DND-41 (cell line): ENCODE data around the gene CELF6.

Experiments used
- ATAC-seq: fragments of 200-7000 bp; cut with Tn5 transposase; 3 replicates; pipeline ENCODE4 v1.9.1; 2021; ENCODE audit warnings: low read depth; ENCODE audit not compliant: insufficient read depth
- DNase-seq: peaks from one replicate; pipeline ENCODE4 v3.0.0-alpha.2; 2020
- H2AFZ ChIP-seq: 2 replicates; pipeline ENCODE4 v1.6.0; 2012; ENCODE audit warnings: low read depth, low read length
- H3K27ac ChIP-seq: 2 replicates; pipeline ENCODE4 v1.5.1; 2012; ENCODE audit warnings: low read length, inconsistent platforms
- H3K27me3 ChIP-seq: fragments of 200-600 bp; sonication (generic); 2 replicates; pipeline ENCODE4 v1.6.0; 2012; ENCODE audit warnings: low read length, mild to moderate bottlenecking, inconsistent platforms; ENCODE audit not compliant: insufficient read depth, poor library complexity
- H3K36me3 ChIP-seq: 2 replicates; pipeline ENCODE4 v1.5.1; 2012; ENCODE audit warnings: low read length, inconsistent platforms; ENCODE audit not compliant: insufficient read depth
- H3K4me1 ChIP-seq: 2 replicates; pipeline ENCODE4 v1.5.1; 2012; ENCODE audit warnings: mild to moderate bottlenecking, low read length; ENCODE audit not compliant: insufficient read depth
- H3K4me2 ChIP-seq: 2 replicates; pipeline ENCODE4 v1.6.0; 2012; ENCODE audit warnings: mild to moderate bottlenecking, moderate library complexity, low read length, inconsistent platforms; ENCODE audit not compliant: insufficient read depth
- H3K4me3 ChIP-seq, 2 experiments: fragments of 200-600 bp in 1 of 2; shearing (Covaris generic) in 1 of 2; 2 replicates each; pipeline ENCODE4 v1.5.1; 2012 to 2016; ENCODE audit warnings: inconsistent platforms in 2 of 2, low read length in 2 of 2, mild to moderate bottlenecking in 2 of 2, low read depth in 1 of 2, moderate library complexity in 1 of 2
- H3K79me2 ChIP-seq: 2 replicates; pipeline ENCODE4 v1.6.0; 2012; ENCODE audit warnings: low read length, inconsistent platforms; ENCODE audit not compliant: insufficient read depth
- H3K9ac ChIP-seq: 2 replicates; pipeline ENCODE4 v1.6.0; 2012; ENCODE audit warnings: low read depth, mild to moderate bottlenecking, inconsistent platforms, low read length, moderate library complexity
- H3K9me3 ChIP-seq: 2 replicates; pipeline ENCODE4 v1.5.1; 2012; ENCODE audit warnings: low read length, moderate library complexity, mild to moderate bottlenecking, inconsistent platforms; ENCODE audit not compliant: insufficient read depth, severe bottlenecking
- H4K20me1 ChIP-seq: 2 replicates; pipeline ENCODE4 v1.6.0; 2012; ENCODE audit warnings: low read length; ENCODE audit not compliant: insufficient read depth
- EZH2 ChIP-seq: IDR thresholded peaks from 3 replicates; pipeline ENCODE4 v1.6.1; 2012; ENCODE audit warnings: borderline replicate concordance, low read depth, mild to moderate bottlenecking, moderate library complexity, low read length, inconsistent platforms; ENCODE audit not compliant: severe bottlenecking
- TF ChIP-seq, protein P1 (sequence below): IDR thresholded peaks from 2 replicates; pipeline ENCODE4 v1.5.1; 2012; ENCODE audit warnings: borderline replicate concordance, low read length, moderate library complexity, mild to moderate bottlenecking; ENCODE audit not compliant: poor library complexity, severe bottlenecking; ENCODE audit errors: extremely low read depth

CELF6 gene

DNA sequence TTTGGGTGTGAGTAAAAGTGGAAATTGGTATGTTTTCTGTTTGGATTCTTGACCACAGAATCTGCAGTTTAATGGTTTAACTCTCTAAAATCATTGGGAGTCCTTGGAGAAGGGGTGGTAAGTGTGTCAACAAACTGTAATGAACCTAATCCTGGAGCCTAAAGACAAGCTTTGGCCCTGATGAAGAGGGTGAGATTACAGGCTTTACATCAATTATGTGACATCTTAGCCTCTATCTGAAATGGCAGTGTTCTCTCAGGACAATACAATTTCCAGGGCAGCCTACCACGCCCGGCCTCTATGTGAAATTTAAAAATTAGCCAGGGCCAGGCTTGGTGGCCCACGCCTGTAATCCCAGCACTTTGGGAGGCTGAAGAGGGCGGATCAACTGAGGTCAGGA, 84.7 kb downstream of the CELF6 start:
- H2AFZ ChIP-seq = no peak overlapping the region
- H3K4me1 ChIP-seq = peaks cover 45% of the 10 kb centered on the region
- H3K4me3 ChIP-seq = no peak overlapping the region
- no peak for ATAC-seq
- H3K27me3 ChIP-seq = no peaks in the 10 kb centered on the region
- TF ChIP-seq, protein P1, sequence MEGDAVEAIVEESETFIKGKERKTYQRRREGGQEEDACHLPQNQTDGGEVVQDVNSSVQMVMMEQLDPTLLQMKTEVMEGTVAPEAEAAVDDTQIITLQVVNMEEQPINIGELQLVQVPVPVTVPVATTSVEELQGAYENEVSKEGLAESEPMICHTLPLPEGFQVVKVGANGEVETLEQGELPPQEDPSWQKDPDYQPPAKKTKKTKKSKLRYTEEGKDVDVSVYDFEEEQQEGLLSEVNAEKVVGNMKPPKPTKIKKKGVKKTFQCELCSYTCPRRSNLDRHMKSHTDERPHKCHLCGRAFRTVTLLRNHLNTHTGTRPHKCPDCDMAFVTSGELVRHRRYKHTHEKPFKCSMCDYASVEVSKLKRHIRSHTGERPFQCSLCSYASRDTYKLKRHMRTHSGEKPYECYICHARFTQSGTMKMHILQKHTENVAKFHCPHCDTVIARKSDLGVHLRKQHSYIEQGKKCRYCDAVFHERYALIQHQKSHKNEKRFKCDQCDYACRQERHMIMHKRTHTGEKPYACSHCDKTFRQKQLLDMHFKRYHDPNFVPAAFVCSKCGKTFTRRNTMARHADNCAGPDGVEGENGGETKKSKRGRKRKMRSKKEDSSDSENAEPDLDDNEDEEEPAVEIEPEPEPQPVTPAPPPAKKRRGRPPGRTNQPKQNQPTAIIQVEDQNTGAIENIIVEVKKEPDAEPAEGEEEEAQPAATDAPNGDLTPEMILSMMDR = no peak
- no peak for TF ChIP-seq EZH2
- H3K27ac ChIP-seq = no peak overlapping the region
- no peaks in the 10 kb centered on the region for H3K9me3 ChIP-seq
- peaks cover 3% of the 10 kb centered on the region; the same call in 1 of the 2 replicates for H3K36me3 ChIP-seq
- peaks cover 2% of the 10 kb centered on the region; the same call in 1 of the 2 replicates for H4K20me1 ChIP-seq
- peaks cover 7% of the 10 kb centered on the region for H3K79me2 ChIP-seq
- H3K4me2 ChIP-seq = no peak overlapping the region
- H3K9ac ChIP-seq = no peak overlapping the region
- no peak for DNase-seq
